GM19351 (cell line): Measurements from ENCODE around the gene KRTAP19-5.
"Not testable (repeated sequence)": the region's sequence is repeated elsewhere in the genome, so short reads cannot be mapped to it uniquely, and the experiment has no call there.

Experiments
- ATAC-seq: cut with Tn5 transposase; IDR thresholded peaks from one replicate; pipeline ENCODE4 v1.9.1; 2021; ENCODE audit warnings: mild to moderate bottlenecking, moderate library complexity; ENCODE audit not compliant: unreplicated experiment

Gene KRTAP19-5

GRCh38 chr21:30502041-30502440, at the start of gene KRTAP19-5:
Gene KRTAP19-5 (minus strand): TSS chr21:30502141. CDS start chr21:30502090, 51 bp downstream.
- no peak for ATAC-seq

- no peak for ATAC-seq
Measured at GRCh38 chr21:30541764-30542163, 39.8 kb upstream of the KRTAP19-5 start, which contains the start of gene KRTAP19-6. Gene KRTAP19-6 (minus strand): TSS chr21:30541864. CDS start chr21:30541833, 31 bp downstream.

GRCh38 chr21:30518876-30519275, 16.9 kb upstream of the KRTAP19-5 start:
- no peak for ATAC-seq

- no peak for ATAC-seq
Measured at GRCh38 chr21:30515681-30516080, 13.7 kb upstream of the KRTAP19-5 start.

- not testable (repeated sequence) for ATAC-seq
Measured at GRCh38 chr21:30505621-30506205, 3.8 kb upstream of the KRTAP19-5 start.

GRCh38 chr21:30497065-30497464, 4.9 kb downstream of the KRTAP19-5 start, which contains the start of gene KRTAP19-4:
Gene KRTAP19-4 (minus strand): TSS chr21:30497165. CDS start chr21:30497110, 55 bp downstream.
- ATAC-seq, result no peak

- no peak for ATAC-seq
Measured at GRCh38 chr21:30491963-30492428, 9.9 kb downstream of the KRTAP19-5 start, which contains the start of gene KRTAP19-3. Gene KRTAP19-3 (minus strand): TSS chr21:30492013. CDS start chr21:30491957, 56 bp downstream.

- ATAC-seq, result no peak
Measured at GRCh38 chr21:30487336-30487735, 14.6 kb downstream of the KRTAP19-5 start, which contains the start of gene KRTAP19-2. Gene KRTAP19-2 (minus strand): TSS chr21:30487436. CDS start chr21:30487348, 88 bp downstream.

GRCh38 chr21:30486180-30486579, 15.8 kb downstream of the KRTAP19-5 start:
- no peak for ATAC-seq

GRCh38 chr21:30482130-30482529, 19.8 kb downstream of the KRTAP19-5 start:
- no peak for ATAC-seq

GRCh38 chr21:30480145-30480544, 21.8 kb downstream of the KRTAP19-5 start, which contains the start of gene KRTAP19-1:
Gene KRTAP19-1 (minus strand): TSS chr21:30480367. CDS start chr21:30480317, 50 bp downstream.
- ATAC-seq, result no peak

GRCh38 chr21:30479259-30479658, 22.7 kb downstream of the KRTAP19-5 start:
- ATAC-seq, result no peak

GRCh38 chr21:30478004-30478403, 23.9 kb downstream of the KRTAP19-5 start:
- no peak for ATAC-seq

GRCh38 chr21:30468900-30469714, 32.8 kb downstream of the KRTAP19-5 start:
- ATAC-seq, result no peak

- no peak for ATAC-seq
Measured at GRCh38 chr21:30463713-30464112, 38.2 kb downstream of the KRTAP19-5 start.
